ENCODE results near the gene TICRR. TPM values are rescaled to one million over a fixed set of nuclear protein-coding genes. Genes with fewer than 3 reads are reported as not detected.

TICRR gene
- polyA plus RNA-seq, 10 donors, result 3.4 to 7.3 (median 4.6) TPM

DNA sequence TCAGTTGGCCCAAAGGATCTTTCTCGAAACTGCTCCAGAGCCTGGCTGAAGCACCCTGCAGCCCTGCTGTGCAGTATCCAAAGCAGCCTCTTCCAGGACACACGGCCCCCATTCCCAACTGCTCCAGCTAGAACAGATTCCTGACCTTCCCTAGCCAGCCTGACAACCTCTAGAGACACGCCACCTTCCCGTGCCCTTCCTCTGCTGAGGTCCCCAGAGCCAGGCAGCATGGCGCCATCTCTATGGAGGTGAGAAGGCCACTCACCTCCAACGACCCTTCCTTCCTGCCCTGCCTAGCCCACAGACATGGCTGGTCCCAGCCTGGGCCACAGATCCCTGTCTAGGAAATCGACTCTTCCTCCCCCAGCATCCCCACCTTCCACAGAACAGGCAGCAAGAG is 76.9 kb downstream of the TICRR start:
- no peak for DNase-seq

GRCh38 chr15:89652666-89653065 is 77.4 kb downstream of the TICRR start:
- no peak for DNase-seq

GRCh38 chr15:89653578-89653977 is 78.3 kb downstream of the TICRR start:
- DNase-seq, result no peak

GRCh38 chr15:89654301-89654761 is 79.1 kb downstream of the TICRR start:
- no peak for DNase-seq

DNA sequence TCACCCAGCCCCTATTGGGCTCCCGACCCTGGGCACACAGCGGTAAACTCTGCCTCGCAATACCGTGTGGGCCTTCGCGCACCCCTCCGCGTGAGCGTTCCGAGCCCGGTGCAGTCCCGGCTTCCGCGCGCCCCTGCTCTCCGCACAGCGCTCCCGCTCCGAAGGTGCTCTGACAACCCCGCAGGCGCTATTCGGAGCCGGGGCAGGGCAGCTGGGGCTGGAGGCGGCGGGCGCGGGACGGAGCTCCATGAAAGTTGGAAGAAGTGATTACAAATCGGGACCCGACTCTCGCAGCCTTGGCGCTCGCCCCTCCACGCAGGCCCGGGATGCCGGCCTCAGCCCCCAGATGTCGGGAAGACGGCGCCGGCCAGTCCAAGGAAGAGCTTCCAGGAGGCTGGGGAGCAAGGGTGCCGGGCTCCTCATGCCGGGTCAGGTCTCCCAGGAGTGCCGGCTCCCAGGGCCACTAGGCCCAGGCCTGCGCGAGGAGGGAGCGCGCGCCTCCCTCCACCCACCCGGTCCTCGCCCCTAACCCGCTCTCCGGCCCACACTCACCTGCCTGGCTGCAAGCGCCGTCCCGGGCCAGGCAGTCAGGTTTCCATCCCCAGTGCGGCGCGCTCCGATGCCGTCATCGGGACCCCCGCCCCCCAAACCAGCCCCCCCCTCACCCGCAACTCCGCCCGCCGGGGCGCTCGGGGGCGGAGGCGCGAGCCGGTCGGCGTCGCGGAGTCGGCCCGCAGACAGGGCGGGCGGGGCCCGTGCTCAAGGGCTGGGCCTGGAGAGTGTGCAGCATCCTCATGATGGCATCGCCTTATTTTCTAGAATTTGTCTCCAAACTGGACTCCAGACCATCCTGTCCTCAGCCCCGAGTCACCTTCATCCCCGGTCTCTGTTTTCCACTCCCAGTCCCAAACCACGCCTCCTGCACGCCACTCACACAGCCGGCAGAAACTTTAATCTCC is 79.9 kb downstream of the TICRR start, which contains the start of gene KIF7:
Gene KIF7, minus strand, starts transcription at position 621 of the 959 bp plus-strand sequence. CDS start 2,537 bp downstream, outside the sequence.
- peak; percentile 49 to 87 (median 74) for DNase-seq

DNA sequence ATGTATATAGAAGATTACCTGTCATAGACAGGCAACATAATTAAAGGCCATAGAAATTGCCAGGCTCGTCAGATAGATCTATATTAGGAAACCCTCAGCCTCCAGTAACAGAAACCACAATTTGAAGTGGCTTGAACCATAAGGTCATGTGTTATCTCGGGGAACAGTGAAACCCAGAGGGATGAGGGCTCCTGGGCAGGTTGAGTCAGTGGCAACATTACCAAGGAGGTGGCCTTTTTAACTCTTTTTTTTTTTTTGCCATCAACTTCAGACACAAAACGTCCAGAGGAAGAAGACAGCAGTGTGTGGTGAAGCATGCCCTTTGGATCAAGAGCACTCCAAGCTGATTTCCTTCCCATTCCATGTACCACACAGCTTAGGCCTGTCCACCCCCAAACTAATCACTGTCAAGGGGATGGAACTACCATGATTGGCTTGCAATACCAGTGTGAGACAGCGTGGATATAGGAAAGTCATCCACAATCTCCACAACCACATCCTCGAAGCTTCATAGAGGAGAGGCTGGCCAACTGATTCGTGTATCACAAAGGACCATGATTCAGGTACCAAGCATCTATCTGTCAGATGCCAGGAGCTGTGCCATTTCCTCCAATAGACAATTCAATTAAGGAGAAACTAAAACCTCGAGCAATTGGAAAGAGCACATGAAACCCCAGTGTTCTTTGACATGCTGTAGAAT is 81.0 kb downstream of the TICRR start:
- no peak for DNase-seq

DNA sequence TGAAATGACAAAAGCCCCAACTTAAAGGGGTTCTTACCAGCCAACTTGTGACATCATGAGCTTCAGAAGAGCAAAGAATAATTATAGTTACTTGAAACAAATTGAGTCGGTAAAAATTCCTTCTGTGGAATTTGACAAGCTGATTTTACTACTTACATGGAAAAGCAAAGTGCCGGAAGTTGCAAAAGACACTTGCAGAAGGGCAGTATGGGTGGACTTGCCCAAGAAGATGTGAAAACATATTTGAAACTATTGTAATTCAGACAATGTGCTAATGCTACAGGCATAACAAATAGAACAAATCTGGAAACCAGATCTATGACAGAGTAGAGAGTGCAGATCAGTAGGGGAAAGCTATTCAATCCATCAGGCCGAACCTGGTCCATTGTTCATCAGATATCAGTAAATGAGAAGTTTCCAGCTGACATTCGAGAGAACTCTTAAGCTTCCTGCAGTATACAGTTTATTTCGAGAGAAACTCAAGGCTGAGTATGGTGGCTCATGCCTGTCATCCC is 82.5 kb downstream of the TICRR start:
- DNase-seq, result no peak

DNA sequence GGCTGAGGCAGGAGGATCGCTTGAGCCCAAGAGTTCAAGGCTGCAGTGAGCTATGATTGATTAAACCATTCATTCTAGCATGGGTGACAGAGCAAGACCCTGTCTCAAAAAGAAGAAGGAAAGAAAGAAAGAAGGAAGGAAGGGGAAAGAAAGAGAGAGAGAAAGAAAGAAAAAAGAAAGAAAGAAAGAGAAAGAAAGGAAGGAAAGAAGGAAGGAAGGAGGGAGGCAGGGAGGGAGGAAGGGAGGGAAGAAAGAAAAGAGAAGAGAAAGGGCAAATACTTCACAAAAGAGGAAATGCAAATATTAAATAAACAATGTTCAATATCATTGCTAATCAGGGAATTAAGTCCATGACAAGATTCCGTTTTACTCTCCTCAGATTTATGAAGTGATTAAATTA is 84.0 kb downstream of the TICRR start:
- no peak for DNase-seq

DNA sequence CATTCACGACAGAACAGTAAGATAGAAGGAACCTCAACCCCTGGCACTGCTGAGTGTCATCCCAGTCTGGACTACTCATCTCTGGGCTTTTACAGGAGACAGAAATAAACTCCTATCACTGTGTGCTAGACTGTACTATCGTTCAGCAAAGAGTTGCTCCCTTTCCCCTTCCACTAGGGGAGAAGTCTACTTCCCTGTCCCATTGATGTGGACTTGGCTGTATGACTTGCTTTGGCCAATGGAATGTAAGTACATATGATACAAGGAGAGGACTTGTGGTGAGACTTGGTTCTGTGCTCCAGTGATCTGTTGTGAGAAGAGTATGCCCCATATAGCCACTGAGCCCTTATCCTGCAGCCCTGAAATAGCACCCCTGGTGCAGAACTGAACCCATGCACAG is 85.3 kb downstream of the TICRR start:
- no peak for DNase-seq

- DNase-seq, result peak; percentile 69 to 86 (median 69)
Observed at GRCh38 chr15:89662893-89663626, 87.8 kb downstream of the TICRR start.

DNA sequence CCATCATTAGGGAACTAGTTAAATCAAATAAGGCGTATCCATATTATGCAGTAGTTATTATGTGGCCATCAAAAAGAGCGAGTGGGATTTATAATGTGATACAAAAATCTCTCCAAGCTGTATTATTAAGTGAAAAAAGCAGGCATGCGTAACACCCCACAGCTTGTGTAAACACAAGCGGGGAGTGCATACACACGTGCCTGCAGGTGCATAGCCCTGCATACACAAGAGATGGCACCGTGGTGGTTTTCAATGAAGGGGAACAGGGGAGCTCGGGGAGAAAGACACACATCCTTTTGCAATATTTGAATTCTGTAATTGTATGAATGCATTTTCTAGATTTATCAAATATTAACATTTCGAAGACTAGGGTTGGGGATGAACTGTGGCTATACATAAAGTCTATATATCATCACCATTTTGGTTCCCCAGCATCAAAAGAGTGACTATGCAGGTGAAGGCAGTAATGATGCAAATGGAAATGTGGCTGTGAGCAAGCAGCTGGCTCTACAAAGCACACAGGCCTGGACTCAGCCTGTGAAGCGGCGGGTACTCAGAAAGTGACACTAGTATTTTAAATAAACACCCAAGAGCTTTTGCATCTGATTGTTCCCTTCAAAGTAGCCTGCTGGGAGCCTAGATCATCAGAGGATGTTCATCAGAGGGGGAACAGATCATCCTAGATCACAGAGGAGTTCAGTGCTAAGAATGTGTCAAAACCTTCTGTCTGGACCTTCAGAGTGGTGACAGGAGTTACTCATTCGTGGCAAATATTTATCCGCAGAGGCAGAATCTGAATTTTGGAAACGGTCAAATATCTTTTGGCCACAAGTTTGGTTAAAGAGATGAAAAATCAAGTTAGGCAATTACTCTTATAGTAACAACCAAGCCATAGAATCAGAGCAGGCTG is 89.4 kb downstream of the TICRR start:
- DNase-seq, result no peak

- DNase-seq, result peak; percentile 49 to 88 (median 83)
Observed at GRCh38 chr15:89665449-89666181, 90.3 kb downstream of the TICRR start.

- peak in 1 of 3 donors; percentile 41 for DNase-seq
Observed at GRCh38 chr15:89666184-89666857, 91.1 kb downstream of the TICRR start.

DNA sequence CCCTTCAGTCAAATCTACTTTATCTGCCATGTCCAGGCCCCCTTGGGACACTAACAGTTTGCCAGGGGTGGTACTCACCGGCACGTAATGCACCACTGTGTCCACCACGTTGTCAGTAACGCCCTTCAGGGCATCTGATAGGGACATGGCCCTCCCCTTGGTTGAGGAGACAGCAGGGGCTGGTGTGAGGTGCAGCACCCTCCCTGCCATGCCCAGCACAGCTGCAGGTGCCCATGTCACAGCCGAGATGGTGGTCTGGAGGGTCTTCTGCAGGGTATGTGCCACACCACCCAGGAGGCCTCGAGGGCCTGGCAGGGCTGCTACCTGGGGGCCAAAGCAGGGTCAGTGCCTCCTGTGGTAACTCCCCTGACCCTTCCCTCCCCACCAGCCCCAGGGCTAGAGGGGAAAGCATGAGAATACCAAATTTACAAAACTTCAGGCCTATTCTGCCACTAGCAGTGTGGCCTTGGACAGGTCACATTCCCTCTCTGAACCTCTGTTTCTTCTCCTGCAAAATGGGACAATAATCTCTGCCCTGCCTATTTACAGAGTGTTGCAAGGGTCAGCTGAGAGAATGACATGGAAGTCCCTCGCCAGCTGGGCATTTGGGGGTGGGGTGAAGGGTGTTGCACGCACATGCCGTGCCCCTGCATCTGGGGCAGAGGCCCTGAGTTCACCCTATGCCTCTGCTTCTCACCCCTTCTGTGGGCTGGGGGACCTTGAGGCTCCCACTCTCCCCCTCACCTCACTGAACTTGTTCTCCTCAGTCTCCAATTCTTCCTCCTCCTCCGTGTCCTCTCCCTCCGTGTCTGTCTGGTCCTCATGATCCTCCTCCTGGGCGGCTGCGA is 91.8 kb downstream of the TICRR start:
- DNase-seq, result no peak

DNA sequence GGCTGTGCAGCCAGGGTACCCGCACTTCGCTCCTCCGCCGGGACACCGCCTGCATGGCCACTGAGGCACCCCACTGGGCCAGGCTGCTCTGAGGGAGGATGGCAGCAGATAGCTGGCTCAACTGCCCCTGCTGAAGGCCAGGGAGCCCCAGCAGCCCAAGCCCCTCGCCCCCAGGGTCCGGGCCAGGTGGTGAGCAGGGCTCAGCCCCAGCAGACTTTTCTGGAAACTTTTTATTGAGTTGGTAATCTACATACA is 92.4 kb downstream of the TICRR start:
- no peak for DNase-seq

DNA sequence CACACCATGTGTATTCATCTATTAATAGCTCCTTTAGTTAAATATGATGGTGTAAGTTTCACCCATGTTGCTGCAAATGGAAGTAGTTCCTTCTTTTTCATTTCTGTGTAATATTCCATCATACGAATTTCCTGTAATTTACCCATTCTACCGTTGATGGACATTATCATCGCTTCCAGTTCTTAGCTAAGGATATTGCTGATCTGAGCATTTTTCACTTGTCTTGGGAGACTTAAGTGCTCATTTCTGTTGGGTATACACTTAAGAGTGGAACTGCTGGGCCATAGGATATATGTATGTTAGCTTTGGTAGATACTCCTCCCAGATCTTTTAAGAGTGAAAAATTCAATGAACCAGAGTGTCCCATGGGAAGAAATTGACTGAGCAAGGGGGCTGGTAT is 92.9 kb downstream of the TICRR start:
- no peak for DNase-seq

DNA sequence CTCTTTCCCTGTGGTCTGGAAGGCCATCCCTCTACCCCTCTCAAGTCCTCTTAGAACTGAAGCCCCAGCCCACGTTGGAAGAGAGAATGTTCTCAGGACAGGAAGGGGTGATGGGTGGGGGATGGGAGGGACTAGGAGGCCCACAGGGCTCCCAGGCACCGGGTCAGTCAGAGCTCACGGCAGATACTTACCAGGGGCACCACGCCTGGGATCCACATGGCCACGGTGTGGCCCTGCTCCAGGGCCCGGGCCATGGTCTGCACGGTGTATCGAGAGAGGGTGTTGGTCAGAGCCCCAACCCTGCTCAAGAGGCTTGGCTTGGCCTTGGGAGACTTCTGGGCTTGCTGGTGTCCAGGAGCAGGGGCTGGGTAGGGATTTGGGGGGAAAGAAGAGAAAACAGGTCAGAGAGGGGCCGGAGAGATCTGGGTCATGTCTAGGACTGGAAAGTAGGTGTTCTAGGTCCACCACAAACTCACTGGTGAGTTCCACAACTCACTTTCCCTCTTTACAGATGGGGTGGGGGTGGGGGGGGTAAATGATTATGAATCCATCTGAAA is 94.1 kb downstream of the TICRR start:
- no peak for DNase-seq

DNA sequence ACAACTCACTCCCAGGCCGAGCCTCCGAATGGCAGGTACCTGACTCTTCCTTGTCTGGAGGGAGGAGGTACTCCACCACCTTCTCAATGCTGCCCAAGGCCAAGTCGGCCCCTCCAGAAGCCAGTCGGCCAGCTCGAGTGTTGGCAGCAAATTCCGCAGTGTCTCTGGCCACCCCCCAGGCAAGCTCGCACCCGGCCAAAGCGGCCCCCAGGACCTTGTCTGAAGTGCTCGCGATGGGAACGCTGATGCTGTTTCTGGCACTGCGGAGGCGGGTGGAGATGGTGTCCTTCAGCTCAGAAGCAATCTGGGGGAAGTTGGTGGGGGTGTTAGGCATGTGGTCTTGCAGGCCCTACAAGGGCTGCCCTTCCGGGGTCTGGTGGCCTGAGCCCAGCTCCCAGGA is 94.7 kb downstream of the TICRR start:
- no peak for DNase-seq
